GM21526 (cell line): ENCODE measurements around the gene SMYD3.

Source experiments
- ATAC-seq: cut with Tn5 transposase; IDR thresholded peaks from one replicate; pipeline ENCODE4 v1.9.1; 2021; ENCODE audit warnings: moderate library complexity; ENCODE audit not compliant: unreplicated experiment, low FRiP score

SMYD3 gene

DNA sequence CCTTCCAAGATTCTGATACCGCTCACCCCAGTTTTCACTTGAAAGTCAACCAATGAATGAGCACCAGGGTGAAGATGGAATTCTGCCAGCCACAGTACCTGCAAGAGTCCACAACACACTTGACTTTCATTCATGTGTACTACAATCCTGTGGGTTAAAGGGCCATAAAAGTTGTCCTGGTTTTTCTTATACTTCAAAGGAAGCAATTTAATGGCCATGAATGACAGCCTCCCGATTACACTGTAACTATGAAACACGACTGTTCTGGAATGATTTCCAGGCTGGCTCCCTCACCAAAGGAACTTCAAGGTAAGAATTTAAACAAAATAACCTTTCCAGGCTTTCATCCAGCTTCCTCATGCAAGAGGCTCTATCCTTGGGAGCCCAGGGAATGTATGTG, 502.8 kb downstream of the SMYD3 start:
- no peak for ATAC-seq

DNA sequence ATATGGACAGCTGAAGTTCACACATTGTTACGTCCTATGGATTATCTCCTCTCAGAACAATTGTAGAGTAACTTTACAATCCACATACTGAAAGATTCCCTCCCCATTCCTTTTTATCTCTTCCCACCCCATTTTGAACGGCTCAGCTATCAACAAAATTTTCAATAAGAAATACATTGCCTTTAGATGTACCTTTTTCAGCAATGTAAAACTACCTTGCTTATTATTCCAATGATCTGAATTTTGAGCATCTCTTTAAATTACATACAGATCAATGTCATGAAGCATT, 503.7 kb downstream of the SMYD3 start:
- ATAC-seq: no peak

DNA sequence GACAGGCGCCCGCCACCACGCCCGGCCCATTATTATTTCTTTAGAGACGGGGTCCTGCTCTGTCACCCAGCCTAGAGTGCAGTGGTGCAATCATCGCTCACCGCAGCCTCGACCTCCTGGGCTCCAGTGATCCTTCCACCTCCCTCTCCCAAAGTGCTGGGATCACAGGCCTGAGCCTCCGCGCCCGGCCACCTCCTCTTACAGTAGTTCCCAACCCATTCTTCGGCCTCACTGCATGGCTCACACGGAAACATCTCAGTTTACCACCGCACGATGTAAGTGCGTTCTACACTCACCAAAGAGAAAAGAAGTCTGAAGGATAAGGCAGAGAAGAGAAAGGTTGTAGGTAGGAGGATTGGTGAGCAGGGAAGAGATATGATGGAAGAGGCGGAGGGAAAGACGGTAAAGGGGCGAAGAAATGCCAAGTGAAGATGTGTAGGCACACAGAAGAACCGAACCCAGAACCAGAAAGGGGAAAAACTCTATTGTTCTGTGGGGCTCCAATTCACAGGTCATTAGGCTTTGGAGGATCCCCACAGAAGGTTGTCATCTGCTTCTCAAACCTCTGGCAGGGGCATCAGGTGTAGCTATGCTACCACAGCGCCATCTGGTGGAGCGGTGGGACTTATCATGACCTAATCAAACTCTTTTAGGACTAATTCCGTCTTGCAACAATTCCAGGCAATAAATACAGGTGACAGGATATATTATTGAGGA, 504.2 kb downstream of the SMYD3 start:
- ATAC-seq: peak; percentile 82

DNA sequence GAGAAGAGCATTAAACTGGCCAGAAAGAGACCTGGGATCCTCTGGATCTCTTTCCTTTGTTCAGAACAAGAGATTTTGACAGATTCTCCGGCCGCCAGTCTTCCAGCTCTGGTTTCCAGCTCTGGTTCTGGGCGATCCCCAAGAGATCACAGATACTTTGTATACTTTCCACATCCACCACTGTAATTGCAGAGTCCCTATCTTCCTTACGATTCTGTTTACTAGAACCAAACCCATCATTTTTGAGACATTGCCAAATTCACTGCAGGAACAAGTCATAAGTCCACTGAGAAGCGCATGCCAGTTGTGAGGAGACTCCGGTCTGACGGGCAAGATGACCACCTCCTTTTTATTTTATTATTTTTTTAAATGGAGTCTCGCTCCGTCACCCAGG, 505.2 kb downstream of the SMYD3 start:
- ATAC-seq: no peak

DNA sequence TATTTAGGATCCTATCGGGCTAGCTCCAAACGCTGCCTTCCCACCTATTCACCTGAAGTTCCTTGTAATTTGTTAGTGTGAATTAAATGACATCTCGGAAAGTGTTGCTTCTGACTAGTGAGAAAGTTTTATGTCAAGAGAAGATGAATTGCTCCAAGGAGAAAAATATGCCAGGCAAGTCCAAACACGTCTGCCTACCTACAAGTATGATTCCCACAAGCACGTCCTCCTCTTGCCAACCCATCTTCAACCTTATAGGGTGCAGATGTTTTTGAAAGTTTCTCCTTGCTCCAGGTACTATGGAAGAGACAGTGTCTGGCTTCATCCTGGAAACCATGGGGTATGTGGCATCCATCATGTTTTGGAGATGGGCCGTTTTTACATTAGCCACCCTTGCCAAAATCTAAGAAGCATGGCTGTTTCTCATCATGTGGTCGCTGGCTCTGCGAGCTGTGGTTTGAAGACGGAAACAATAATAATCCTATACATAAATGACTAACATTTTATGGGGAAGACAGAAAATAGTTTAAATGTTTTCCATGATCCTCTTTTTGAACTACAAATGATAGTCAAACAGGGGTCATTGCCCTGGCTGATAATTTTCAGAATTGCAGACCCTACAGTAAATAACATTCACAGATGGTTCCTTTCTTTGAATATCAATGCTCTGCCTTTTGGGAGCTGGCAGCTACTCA, 505.8 kb downstream of the SMYD3 start:
- ATAC-seq: no peak

DNA sequence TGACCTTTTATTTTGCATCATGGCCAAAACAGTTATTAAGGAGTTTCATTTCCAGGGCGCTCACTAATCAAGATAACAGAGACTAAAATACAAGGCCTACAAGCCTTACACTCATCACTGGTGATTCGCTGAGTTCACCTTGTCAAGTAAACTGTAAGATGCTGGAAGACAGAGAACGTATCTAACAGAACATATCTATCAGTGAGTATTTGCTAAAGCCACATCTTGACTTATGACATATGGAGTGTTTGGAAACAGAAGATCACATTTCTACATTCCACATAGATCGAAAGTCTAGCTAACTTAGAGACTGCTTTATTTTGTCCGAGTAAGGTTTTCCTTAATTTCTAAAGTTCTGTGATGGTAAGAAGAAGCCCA, 506.5 kb downstream of the SMYD3 start:
- ATAC-seq: no peak

DNA sequence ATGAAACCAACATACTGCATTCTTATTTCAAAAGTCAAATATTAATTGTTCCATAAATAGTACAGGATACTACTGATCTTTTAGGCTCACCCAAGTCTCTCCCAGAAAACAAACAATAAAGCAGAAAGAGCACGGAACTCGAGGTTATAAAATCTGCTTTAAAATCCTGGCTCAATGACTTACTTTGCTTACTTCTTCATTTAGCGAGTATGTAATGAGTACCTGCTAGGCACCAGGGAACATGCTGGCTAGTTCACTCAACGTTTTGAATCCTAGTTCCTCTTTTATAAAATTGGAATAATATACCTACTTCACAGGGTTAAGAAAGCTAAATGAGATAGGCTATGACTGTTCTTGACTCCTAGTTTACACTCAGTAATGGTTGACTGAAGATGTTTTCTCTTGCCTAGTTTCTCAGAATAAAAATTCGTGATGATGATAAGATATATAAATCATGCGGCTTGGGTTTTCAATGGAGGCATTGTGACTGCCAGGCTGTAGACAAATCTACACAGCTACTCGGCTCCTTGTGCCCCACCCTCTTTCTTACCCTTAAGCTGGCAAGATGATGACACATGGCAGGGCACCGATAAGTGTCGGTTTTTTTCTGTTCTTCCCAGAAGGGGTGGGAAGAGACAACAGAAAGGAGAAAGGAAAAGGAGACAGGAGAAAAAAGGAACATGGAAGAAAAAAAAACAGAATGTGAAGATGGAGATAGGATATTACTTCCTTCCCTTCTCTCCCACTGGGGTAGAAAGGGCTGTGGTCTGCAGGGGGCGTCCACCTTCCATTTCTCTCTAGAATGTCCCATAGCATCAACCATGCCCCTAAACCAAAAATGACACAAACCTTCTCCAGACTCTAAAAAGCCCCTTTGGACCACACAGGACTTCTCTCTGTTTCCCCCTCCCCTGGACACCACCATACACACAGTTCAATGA, 507.1 kb downstream of the SMYD3 start:
- ATAC-seq: peak; percentile 77

DNA sequence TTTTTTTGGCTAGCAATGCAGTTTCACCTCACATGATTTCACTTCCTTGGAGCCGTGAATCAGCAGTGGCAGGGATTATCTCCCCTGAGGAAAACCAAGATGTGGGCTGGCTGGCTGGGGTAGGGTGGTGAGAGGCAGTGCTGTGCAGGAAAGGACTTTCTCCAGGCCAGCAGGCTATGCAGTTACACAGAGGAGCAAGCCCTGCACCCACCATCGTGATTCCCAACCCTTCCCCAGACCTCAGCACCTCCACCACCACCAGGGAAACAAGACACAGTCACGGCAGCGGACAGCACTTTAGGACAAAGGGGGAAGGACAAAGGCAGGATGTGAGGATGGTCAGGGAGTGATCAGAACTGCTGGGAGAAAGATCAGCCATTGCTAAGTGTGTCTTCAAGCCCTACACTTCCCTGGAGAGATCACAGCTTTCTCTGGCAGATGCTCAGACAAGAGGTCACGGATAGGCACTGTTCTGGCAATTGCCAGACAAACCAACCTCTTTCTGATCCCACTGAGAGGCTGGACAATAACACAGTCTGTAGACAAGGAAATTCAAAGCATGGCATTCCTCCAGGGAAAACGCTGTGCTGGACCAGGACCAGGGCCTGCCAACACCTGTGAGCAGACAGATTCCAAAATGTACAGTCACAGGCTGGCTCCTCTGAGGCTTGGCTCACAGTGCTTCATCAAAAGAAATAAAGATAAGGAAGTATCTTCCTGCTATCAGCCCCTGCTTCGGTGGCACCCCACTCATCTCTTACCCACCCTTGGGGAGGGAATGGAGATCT, 509.4 kb downstream of the SMYD3 start:
- ATAC-seq: no peak

DNA sequence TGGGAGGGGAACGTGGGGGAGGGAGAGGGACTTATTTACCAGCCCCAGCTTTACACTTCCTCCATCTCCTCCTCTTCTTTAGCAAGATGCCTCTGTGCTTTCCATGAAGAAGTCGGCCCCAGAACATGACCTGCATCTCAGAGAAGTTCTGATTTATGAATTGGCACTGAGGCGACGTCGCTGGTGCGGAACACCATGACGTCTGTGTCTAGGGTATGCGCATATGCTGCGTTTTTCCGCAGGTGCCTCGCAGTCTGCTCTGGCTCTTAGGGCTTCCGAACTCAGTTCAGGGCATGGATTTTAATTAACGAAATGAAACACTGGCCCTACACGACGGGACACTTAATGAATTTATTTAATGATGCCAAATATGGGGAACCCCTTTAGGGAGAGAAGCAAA, 510.3 kb downstream of the SMYD3 start:
- no peak for ATAC-seq

DNA sequence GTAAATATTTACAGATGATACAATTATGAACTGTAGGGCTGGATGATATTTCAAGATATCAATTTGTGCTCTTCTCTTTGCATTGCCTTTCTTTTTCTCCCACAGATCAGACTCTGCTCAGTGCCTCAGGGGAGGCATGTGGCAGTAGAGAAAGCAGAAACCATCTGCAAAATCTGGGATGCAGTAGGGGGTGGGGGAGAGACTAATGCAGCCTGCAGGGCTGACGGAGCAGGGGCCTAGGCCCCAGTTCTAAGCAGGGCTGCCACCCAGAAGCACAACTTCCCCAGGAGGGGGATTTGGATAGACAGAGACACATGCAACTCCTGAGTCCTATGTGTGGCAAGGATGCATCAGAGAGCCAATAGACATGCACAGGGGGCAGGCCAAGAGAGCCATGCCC, 511.6 kb downstream of the SMYD3 start:
- ATAC-seq: no peak

DNA sequence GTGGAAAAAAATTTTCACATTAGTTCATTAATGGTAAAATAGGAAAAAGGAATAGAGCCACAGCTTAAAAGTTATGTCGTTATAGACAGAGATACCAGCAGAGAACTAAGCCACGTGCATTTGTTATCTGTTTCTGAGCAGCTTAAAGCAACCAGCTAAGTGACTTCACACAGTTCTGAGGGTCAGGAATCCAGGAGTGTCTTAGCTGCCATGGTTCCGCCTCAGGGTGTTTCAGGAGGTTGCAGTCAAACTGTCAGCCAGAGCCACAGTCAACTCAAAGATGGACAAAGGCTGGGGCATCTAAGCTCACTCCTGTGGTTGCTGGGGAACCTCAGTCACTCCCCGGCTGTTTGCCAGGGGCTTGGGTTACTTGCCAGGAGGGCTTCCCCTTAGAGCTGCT, 515.8 kb downstream of the SMYD3 start:
- no peak for ATAC-seq

DNA sequence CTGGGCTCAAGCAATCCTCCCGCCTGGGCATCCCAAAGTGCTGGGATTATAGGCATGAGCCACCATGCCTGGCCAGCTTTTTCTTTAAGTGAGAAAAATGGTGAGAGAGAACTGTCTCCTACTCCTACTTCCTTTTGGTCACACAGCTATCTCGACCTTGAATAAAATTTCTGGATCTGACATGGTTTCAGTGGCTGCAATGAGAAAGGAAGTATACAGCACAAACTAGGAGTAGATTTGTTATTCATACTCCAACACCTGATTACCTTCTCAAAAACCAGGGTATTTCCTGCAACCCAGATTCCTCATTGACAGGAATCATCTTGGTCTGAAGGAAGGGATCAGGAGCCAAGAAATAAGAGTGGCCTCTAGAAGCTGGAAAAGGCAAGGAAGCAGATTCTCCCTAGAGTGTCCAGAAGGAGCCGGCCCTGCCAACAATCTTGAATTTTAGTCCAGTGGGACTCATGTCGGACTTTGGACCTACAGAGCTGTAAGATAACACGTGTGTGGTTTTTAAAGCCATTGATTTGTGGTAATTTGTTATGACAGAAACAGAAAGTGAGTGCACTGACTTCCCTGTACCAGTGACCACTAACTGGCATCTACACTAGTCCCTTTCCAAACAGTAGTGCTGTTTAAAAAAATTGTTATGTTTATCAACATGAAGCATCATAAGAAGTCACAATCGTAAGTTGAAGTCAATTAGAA, 516.6 kb downstream of the SMYD3 start:
- no peak for ATAC-seq

DNA sequence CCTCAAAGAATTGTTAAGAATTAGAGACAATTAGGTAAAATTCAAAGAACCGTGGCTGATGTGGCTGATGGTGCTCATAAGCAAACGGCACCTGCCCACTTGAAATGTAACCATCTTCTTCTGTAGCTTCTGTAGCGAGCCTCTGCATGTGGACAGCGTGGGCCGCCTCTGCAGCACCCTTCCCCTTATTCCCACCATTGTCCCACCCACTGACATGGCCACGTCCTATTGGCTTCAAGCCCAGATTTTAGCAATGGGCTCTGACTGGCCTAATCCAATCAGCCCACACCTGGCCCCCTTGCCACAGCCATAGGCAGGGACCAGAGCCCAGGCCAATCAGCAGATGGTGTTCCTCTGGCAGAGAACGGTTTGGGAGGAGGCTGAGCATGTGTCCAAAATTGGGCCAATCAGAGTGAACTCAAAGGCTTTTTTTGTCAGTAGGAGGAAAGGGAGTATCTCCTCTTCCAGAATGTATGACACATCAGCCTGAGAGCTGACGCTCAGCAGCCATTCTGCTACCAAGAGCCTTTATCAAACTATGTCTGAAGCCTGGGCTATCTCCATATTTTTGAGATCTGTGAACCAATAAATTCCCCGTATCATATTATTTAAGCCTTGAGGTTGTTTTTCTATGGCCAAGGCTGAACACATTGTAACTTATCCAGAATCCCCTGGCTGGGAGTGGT, 518.5 kb downstream of the SMYD3 start:
- no peak for ATAC-seq

DNA sequence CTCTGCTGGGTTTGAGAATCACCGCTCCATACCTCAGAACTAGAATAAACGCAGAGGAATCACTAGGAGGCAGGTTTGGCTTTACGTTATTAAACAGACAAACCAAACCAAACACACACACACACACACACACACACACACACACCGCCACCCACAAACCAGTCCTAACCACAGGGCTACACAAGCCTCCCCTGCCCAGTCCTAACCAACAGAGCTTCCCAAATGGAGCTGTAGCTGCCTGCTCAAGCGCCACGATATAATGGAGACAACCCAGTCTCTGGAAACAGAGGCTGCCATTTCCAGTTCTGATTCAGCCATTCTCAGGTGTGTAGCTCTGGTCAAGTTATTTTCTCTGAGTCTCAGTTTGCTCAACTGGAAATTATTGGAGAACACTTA, 519.1 kb downstream of the SMYD3 start:
- no peak for ATAC-seq

DNA sequence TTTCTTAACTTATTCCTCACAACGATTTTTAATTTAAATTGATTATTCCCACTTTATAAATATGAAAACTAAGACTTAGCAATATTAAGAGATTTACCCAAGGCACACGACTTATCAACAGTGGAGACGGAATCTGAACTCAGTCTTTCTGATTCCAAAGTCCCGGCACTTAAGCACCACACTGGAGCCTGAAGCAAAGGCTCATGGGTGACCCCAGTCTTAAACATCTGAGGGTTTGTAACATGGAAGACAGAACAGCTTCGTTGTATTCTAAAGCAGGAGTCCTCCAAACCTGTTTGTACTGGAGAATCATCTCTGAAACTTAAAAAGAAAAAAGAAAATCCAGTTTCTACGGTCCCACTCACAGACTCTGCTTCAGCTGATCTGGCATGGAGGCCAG, 519.5 kb downstream of the SMYD3 start:
- no peak for ATAC-seq

DNA sequence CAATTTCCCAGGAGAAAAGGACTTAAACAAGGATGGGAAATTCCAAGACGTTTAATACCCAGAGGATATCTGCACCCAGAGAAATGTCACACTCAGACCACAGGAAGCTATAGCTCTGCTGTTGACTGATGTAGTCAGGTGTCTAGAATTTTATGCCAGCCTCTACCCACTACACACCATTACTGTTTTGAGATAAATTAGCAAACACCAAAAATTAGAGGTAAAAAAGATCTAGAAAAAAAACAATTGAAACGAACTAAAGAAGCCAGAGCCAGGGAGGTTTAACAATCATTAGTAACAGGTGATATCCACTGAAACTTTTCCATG, 519.9 kb downstream of the SMYD3 start:
- ATAC-seq: no peak

DNA sequence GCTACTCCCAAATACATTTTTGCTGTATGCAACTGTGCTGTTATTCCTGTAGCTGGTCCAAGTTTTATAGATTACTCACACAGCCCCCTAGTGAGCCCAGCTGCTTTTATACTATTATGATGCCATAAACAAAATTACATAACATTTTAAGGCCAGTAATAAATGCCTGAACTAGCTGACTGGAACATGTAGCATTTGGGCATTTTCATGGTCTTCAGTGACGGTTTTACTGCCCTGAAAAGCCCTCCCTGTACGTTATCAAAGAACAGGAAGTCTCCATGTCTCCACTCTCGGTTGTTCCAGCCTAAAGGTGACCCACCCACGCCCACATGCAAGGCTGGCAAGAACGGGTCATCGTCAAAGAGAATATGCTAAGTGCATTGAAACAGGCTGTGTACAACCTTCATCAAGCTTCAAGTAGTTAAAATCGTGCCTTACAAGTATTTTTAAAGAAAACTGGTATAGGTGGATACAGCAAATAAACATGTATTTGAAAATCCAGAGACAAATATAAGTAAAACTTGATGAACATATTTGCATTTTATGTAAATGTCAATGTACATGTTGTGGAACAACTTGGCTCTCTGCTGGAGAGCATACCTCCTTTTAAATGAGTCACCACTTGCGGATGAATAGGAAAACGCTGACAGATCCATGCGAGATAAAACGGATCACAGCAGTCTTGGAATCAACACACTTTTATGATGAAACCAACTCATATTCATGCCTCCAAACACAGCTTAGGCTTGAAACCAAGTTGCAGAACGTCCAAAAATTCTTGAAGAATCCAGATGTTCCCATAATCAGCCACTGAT, 520.5 kb downstream of the SMYD3 start:
- ATAC-seq: no peak

DNA sequence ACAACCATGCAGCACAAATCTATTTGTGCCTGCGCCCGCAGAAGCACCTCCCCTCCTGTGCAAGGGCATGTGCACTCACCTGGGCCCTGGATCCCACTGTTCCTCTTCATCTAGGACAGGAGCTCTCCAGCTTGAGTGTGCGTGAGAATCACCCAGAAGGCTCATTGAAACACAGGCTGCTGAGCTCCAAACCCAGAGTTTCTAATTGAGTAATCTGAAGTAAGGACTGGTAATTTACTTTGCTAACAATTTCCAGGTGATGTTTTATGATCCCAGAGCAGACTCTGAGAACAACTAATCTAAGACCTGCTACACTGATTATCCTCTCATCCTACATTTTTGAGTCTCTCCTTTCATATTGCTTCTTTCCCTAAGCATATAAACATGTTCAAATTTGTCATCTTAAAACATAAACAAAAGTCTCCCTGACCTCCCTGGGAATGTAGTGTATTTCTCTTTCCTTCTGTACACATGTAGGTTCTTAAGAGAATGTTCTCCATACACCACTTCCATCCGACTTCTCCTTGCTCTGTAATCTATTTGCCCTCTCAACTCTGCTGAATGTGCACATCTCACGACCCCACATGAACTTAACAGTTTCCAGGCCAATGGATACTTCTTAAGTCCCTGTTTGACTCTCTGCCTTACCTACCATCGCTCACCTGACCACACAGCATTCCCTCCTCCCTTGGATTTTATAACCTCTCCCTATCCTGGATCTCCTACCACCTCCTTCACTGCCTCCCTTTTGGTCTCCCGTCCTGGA, 522.5 kb downstream of the SMYD3 start:
- ATAC-seq: no peak
